NCI-H82 treated with DMSO at 0.1 percent for 48 hours (cell line): ENCODE measurements around the gene RHOBTB1.
"Not testable (repeated sequence)": the region's sequence is repeated elsewhere in the genome, so short reads cannot be mapped to it uniquely, and the experiment has no call there.

ENCODE experiments used
- DNase-seq: peaks from one replicate; lab custom pipeline; 2025; ENCODE audit not compliant: unreplicated experiment; lab: John Stamatoyannopoulos, UW

Gene RHOBTB1

GRCh38 chr10:60908031-60908430 lies 36.0 kb downstream of the RHOBTB1 start:
- DNase-seq, result no peak

GRCh38 chr10:60907236-60907635 lies 36.7 kb downstream of the RHOBTB1 start:
- no peak for DNase-seq

GRCh38 chr10:60906825-60907224 lies 37.2 kb downstream of the RHOBTB1 start:
- DNase-seq, result not testable (repeated sequence)

- DNase-seq, result no peak
These were observed 37.6 kb downstream of the RHOBTB1 start for GRCh38 chr10:60906411-60906810.

GRCh38 chr10:60905580-60905979 lies 38.4 kb downstream of the RHOBTB1 start:
- no peak for DNase-seq

GRCh38 chr10:60903096-60903495 lies 40.9 kb downstream of the RHOBTB1 start:
- DNase-seq, result no peak

- DNase-seq, result no peak
These were observed 42.3 kb downstream of the RHOBTB1 start for GRCh38 chr10:60901561-60902235.

GRCh38 chr10:60899266-60899665 lies 44.7 kb downstream of the RHOBTB1 start:
- DNase-seq, result no peak

- no peak for DNase-seq
These were observed 45.7 kb downstream of the RHOBTB1 start for GRCh38 chr10:60898321-60898720.

- no peak for DNase-seq
These were observed 47.2 kb downstream of the RHOBTB1 start for GRCh38 chr10:60896810-60897209.

GRCh38 chr10:60896033-60896432 lies 48.0 kb downstream of the RHOBTB1 start:
- no peak for DNase-seq

- no peak for DNase-seq
These were observed 49.2 kb downstream of the RHOBTB1 start for GRCh38 chr10:60894786-60895185.

- no peak for DNase-seq
These were observed 50.8 kb downstream of the RHOBTB1 start for GRCh38 chr10:60893231-60893630.

GRCh38 chr10:60892571-60892970 lies 51.4 kb downstream of the RHOBTB1 start:
- no peak for DNase-seq

GRCh38 chr10:60890811-60891210 lies 53.2 kb downstream of the RHOBTB1 start:
- DNase-seq, result no peak

GRCh38 chr10:60883187-60883586 lies 60.8 kb downstream of the RHOBTB1 start:
- DNase-seq, result no peak

GRCh38 chr10:60878224-60878623 lies 65.8 kb downstream of the RHOBTB1 start:
- no peak for DNase-seq

- DNase-seq, result no peak
These were observed 66.2 kb downstream of the RHOBTB1 start for GRCh38 chr10:60877777-60878120.

- DNase-seq, result no peak
These were observed 66.8 kb downstream of the RHOBTB1 start for GRCh38 chr10:60877061-60877776.

- no peak for DNase-seq
These were observed 70.2 kb downstream of the RHOBTB1 start for GRCh38 chr10:60873758-60874157.

GRCh38 chr10:60872451-60872850 lies 71.5 kb downstream of the RHOBTB1 start:
- DNase-seq, result no peak

GRCh38 chr10:60871215-60871614 lies 72.8 kb downstream of the RHOBTB1 start:
- DNase-seq, result no peak

GRCh38 chr10:60870803-60871202 lies 73.2 kb downstream of the RHOBTB1 start:
- DNase-seq, result no peak
